NAMALWA (cell line): ENCODE data around the gene AP2B1.

Source experiments
- DNase-seq: peaks from one replicate; pipeline ENCODE4 v3.0.0-alpha.2; 2015; ENCODE audit warnings: low spot score

The AP2B1 gene

GRCh38 chr17:35730400-35731005 is 143.4 kb downstream of the AP2B1 start:
- DNase-seq = no peak

GRCh38 chr17:35731239-35731916 is 144.3 kb downstream of the AP2B1 start, which contains the start of gene RASL10B:
TSS of gene RASL10B (plus strand) at chr17:35731639. CDS start at chr17:35735185, 3,546 bp downstream.
- no peak for DNase-seq

- DNase-seq = no peak
These were observed 145.0 kb downstream of the AP2B1 start for GRCh38 chr17:35731917-35732805.

DNA sequence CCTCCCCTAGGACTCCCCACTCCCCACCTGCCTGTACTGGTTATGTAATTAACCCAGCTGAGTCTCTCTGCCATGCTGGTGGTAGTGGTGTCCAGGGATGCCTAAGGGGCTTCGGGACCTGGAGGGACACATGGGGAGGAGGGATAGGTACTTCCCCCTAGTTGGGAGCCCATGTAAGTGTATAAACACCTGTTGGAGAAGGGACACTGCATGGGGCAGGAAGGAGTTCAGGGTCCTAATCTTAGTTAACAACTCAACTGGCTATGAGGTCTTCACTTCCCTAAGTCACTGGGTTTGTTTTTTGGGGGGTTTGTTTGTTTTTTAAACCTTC is 145.6 kb downstream of the AP2B1 start:
- DNase-seq = no peak

- no peak for DNase-seq
These were observed 146.2 kb downstream of the AP2B1 start for GRCh38 chr17:35733366-35733765.

DNA sequence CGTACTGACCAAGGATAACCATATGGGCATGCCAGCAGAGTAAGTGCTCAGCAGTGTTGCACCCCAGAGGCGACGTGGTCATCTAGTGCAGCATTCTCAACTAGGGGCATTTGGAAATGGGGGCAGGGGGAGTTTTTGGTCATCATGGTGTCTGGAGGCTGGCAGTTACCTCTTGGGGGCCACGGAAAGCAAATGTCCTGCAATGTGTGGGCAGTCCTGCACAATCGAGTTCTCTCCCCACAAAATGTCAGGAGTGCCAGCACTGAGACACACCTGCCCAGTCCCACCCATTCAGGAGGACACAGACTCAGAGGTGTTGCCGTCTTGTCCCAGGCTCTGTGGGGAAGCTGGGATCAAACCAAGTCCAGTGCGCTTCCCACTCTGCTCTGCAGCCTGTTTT is 147.3 kb downstream of the AP2B1 start:
- DNase-seq = no peak

- no peak for DNase-seq
These were observed 148.1 kb downstream of the AP2B1 start for GRCh38 chr17:35735036-35735805.

GRCh38 chr17:35736236-35736635 is 149.1 kb downstream of the AP2B1 start:
- no peak for DNase-seq

- DNase-seq = no peak
These were observed 151.5 kb downstream of the AP2B1 start for GRCh38 chr17:35738519-35739133.

GRCh38 chr17:35740216-35740615 is 153.1 kb downstream of the AP2B1 start:
- DNase-seq = no peak

DNA sequence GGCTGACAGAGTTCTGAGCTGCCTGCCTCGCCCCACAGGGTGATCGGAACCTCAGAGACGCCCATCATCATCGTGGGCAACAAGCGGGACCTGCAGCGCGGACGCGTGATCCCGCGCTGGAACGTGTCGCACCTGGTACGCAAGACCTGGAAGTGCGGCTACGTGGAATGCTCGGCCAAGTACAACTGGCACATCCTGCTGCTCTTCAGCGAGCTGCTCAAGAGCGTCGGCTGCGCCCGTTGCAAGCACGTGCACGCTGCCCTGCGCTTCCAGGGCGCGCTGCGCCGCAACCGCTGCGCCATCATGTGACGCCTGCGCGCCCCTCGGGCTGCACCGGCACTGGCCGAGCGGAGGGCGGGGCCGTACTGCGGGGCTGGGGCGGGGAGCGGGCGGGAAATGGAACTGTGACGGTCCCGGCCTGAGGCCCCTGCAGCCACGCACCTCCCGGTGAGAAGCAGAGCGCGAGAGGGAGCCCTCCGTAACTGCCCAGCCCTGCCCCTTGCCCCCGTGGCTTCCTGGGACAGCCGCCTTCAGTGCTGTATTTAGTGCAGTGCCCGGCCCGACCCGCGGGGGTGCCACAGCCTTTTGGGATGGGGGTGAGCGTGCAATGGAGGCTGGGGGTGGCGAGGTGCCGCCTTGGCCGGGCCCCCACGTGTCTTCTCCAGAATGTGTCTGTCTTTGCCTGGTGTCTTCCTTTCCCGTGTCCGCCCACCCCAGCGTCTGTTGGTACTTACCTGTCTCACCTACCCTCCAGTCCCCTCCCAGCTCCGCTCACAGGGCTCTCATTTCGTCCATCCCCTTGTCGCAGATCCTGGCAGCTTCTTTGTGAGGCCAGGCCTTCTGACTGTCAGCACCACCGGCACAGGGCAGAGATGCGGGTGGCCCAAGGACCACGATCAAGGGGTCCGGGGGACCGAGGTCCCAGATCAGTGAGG is 154.1 kb downstream of the AP2B1 start:
- no peak for DNase-seq

- DNase-seq = no peak
These were observed 155.4 kb downstream of the AP2B1 start for GRCh38 chr17:35742496-35742895.

GRCh38 chr17:35742896-35743477 is 155.9 kb downstream of the AP2B1 start:
- DNase-seq = no peak

- DNase-seq = peak; percentile 36
These were observed 156.7 kb downstream of the AP2B1 start for GRCh38 chr17:35743626-35744328.

- DNase-seq = no peak
These were observed 157.7 kb downstream of the AP2B1 start for GRCh38 chr17:35744830-35745229.

DNA sequence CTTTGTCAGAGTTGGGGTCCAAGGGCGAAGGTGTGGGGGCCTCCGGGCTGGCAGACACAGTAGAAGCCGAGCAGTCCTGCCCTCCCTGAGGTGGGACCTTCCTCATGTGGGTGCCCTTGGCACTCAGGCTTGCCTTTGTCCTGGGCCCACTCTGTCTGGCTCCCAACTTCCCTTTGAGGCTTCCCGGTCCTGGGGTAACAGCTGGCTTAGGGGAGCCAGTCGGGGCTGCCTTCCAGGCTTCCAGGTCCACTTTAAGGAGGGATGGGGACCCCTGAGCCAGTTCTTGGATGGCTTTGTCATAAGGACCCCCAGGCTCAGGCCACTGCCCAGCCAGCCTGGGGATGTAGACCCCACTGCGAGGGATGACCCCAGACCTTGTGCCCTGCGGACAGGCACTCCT is 158.1 kb downstream of the AP2B1 start:
- no peak for DNase-seq

DNA sequence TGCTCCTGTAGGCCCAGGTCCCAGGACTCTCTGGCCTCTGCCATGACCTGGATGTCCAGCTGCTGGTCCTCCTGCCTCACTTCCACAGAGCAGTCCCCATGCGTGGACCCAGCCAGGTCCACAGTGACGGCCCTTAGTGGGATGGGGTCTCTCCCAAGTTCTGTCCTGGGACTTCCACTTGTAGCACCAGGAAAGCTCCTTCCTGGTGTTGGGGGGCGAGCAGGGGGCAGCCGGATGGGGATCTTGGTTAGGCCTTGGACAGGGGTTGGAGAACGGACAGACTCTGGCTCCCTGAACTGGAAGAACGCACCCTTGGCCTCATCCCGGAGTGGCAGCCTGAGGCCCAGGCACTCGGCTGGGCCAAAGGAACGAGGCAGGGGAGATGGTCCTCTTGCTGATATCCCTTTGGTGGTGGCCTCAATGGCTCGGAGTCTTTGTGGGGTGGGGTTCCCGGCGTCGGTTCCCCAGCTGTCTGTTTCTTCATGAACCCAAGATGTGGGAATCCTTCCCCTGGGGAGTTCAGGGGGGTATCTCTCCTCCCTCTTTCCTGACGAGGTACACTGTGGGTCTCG is 158.7 kb downstream of the AP2B1 start:
- DNase-seq = no peak

DNA sequence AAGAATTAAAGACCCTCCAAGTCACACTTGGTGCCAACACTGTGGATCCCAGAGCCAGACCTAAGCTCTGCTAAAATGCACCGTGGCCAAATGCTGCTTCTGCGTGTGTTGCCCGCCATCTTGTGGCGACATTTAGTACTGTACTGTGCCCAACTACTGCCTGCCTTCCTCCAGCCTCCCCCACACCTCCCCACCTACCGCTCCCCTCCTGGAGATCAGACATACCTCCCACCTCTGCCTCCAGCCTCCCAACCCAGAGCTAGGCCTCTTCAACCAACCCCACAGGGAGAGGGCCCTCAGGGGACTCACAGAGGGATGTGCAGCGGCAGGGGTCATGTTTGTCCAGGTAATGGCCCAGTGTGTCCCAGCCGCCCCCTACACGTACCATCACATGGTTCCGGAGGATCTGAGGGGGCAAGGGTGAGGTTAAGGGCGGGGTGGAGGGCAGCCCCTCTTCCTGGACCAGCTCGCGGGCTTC is 160.5 kb downstream of the AP2B1 start:
- peak; percentile 83 for DNase-seq

- DNase-seq = no peak
These were observed 161.3 kb downstream of the AP2B1 start for GRCh38 chr17:35748341-35748841.
